Stomach (tissue), 9 donors: ENCODE measurements around the gene NR3C1. TPM values are rescaled to one million over a fixed set of nuclear protein-coding genes. Genes with fewer than 3 reads are reported as not detected.

Experiments
- DNase-seq, 2 donors: peaks; one replicate each; pipeline versions ENCODE4 v3.0.0 to v3.0.0-alpha.2; 2013 to 2019
- H3K27ac ChIP-seq, 5 donors: fragments of 200-600 bp in 4 of 5; sonication (generic) in 4 of 5; one replicate each; pipeline ENCODE4 v1.5.1; 2013 to 2019; ENCODE audit warnings: mild to moderate bottlenecking in 1 of 5, moderate library complexity in 1 of 5
- H3K27me3 ChIP-seq, 3 donors: fragments of 200-600 bp; sonication (generic); one replicate each; pipeline ENCODE4 v1.5.1; 2017 to 2019; ENCODE audit warnings: mixed run types in 1 of 3
- H3K36me3 ChIP-seq, 4 donors: fragments of 200-600 bp; sonication (generic); 1 replicate in 3 of 4; 2 replicates in 1 of 4; pipeline ENCODE4 v1.5.1; 2016 to 2019
- H3K4me1 ChIP-seq, 4 donors: fragments of 200-600 bp; sonication (generic); one replicate each; pipeline ENCODE4 v1.5.1; 2016 to 2019
- H3K4me3 ChIP-seq, 4 donors: fragments of 200-600 bp; sonication (generic) in 3 of 4; one replicate each; pipeline ENCODE4 v1.5.1; 2016 to 2019; ENCODE audit warnings: mild to moderate bottlenecking in 1 of 4
- H3K9me3 ChIP-seq, 4 donors: fragments of 200-600 bp; sonication (generic); one replicate each; pipeline ENCODE4 v1.5.1; 2016 to 2019
- CTCF ChIP-seq, 7 experiments: fragments of 450-650 bp in 4 of 7; fragments of 200-600 bp in 3 of 7; sonication (generic) in 3 of 7; IDR thresholded peaks; one replicate each; pipeline ENCODE4 v1.5.1; 2016 to 2019; ENCODE audit warnings: antibody characterized with exemption in 7 of 7, control low read depth in 2 of 7, mild to moderate bottlenecking in 1 of 7
- EP300 ChIP-seq: sonication (generic); formaldehyde crosslinking; IDR thresholded peaks from one replicate; pipeline ENCODE4 v1.6.1; 2017; ENCODE audit warnings: antibody characterized with exemption
- POLR2A ChIP-seq, 4 donors: fragments of 450-650 bp; IDR thresholded peaks; one replicate each; pipeline ENCODE4 v1.6.1; 2016; ENCODE audit warnings: antibody characterized with exemption in 4 of 4, control low read depth in 2 of 4, mild to moderate bottlenecking in 1 of 4, moderate library complexity in 1 of 4
- POLR2AphosphoS5 ChIP-seq, 3 donors: sonication (generic); formaldehyde crosslinking; IDR thresholded peaks; one replicate each; pipeline ENCODE4 v1.6.1; 2016; ENCODE audit warnings: antibody characterized with exemption in 3 of 3
- WGBS, 5 donors: extraction: QIAGEN DNeasy Blood & Tissue Kit in 3 of 5; methylation state at CpG; one replicate each; pipeline versions ENCODE4 v1.1.5 to v1.1.7; 2013 to 2018; 5-methylcytosine and 5-hydroxymethylcytosine counted together
- intact Hi-C: fragments of 100-400 bp; cut with DNase I; formaldehyde crosslinking; loops from one replicate; pipeline ENCODE4 v1.15.1; 2023; ENCODE audit warnings: low total_unique reads
- polyA plus RNA-seq, 3 donors: library from polyadenylated mRNA; stranded (reverse); fragments of 200-250 nt; gene quantifications; one replicate each; pipeline ENCODE4 v1.2.3, GENCODE V29; 2013
- total RNA-seq, 5 donors: library from RNA; depleted of rRNA; stranded (reverse); fragments of >200 nt; gene quantifications; one replicate each; pipeline versions ENCODE4 v1.1.0 to v1.2.3, GENCODE V29; 2014 to 2016
- donor health status: healthy with polysubstance abuse.
- donor health status: Bipolar disorder and iron deficiency.
- donor health status: healthy.

NR3C1 gene
- total and polyA plus RNA-seq, 8 donors: 6.4 to 82.8 (median 15.8) TPM

DNA sequence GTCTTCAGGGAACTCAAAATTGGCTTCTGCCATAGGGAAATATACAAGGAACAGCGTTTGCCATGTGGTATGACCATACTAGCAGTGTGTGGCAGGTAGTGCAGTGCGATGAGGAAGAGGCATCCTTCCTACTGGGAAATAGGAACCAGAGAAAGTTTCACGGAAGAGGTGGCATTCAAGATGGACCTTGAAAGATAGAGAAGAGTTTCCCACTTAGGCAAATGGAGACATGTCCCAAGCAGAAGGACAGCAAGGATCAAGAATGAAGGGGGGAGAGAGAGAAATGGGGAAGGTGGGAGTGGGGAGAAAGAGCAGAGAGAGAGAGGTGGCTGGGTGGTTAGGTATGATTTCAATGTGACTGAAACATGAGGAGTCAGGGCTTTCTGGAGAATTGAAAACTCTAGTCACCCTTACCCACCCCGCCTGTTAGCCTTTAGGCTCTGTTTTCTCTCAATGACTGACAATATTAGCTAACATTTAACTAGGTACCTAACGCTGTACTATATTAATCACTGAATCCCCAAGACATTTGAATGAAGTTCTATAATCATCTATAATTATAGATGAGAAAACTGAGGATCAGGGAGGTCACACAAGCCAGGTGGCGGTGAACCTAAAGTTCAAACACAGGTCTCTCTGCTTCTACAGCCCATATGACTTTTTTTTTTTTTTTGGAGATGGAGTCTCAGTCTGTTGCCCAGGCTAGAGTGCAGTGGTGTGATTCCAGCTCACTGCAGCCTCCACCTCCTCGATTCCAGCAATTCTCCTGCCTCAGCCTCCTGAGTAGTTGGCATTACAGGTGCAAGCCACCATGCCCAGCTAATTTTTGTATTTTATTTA, 171.3 kb downstream of the NR3C1 start:
- Histone ChIP-seq H3K4me3 (no peak overlapping the region), H3K27me3 (no peaks in the 10 kb centered on the region), H3K4me1 (peaks cover 0 to 15% (median 4%) of the 10 kb centered on the region in 4 donors), H3K27ac (no peak overlapping the region), H3K36me3 (no peaks in the 10 kb centered on the region), H3K9me3 (no peaks in the 10 kb centered on the region)
- 90 to 93% (median 92%) methylated on average over 7 of the region's 7 CpGs for WGBS, 5 donors
- TF ChIP-seq POLR2AphosphoS5 (IDR thresholded peaks at IDR 0.05) (no peak), CTCF (IDR thresholded peaks at IDR 0.05) (no peak), EP300 (no peak), POLR2A (IDR thresholded peaks at IDR 0.05) (no peak)
- DNase-seq: no peak
- intact Hi-C loops: no loop called here

- intact Hi-C loops: no loop called here
- no peak for DNase-seq
- peaks cover 0 to 15% (median 4%) of the 10 kb centered on the region in 4 donors for H3K4me1 ChIP-seq
- H3K9me3 ChIP-seq: no peaks in the 10 kb centered on the region
- no peak overlapping the region for H3K4me3 ChIP-seq
- no peak overlapping the region for H3K27ac ChIP-seq
- no peaks in the 10 kb centered on the region for H3K36me3 ChIP-seq
- WGBS, 5 donors: 64 to 82% (median 75%) methylated on average over 3 of the region's 3 CpGs
- TF ChIP-seq POLR2A (IDR thresholded peaks at IDR 0.05) (no peak), EP300 (no peak), CTCF (IDR thresholded peaks at IDR 0.05) (no peak), POLR2AphosphoS5 (IDR thresholded peaks at IDR 0.05) (no peak)
- no peaks in the 10 kb centered on the region for H3K27me3 ChIP-seq
Observed at GRCh38 chr5:143231416-143231815, 172.1 kb downstream of the NR3C1 start.

DNA sequence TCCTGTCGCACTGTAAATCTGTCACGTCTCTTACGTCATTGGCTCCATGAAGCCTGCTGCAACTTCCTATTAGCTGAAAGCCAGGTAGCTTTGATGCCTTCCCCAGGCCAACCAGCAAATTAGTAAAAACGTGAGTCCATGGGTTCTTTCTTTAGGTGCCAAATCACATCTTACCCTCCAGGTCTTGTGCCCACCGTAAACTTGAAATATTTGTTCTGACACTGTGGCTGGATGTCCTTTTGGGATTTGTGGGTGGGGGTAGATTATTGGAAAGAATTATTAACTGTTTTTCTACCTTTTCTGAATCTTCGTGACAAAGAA, 172.8 kb downstream of the NR3C1 start:
- DNase-seq: no peak
- TF ChIP-seq EP300: no peak
- TF ChIP-seq CTCF (IDR thresholded peaks at IDR 0.05): no peak
- no peak for TF ChIP-seq POLR2A (IDR thresholded peaks at IDR 0.05)
- no peak for TF ChIP-seq POLR2AphosphoS5 (IDR thresholded peaks at IDR 0.05)

GRCh38 chr5:143229896-143230675, 173.4 kb downstream of the NR3C1 start:
- peaks cover 0 to 15% (median 4%) of the 10 kb centered on the region in 4 donors for H3K4me1 ChIP-seq
- no peaks in the 10 kb centered on the region for H3K9me3 ChIP-seq
- no peaks in the 10 kb centered on the region for H3K36me3 ChIP-seq
- DNase-seq: peak in 1 of 2 donors; percentile 52
- no peak overlapping the region for H3K4me3 ChIP-seq
- H3K27ac ChIP-seq: peak overlapping the region in 1 of 5 donors; percentile 63
- H3K27me3 ChIP-seq: no peaks in the 10 kb centered on the region
- 65 to 74% (median 68%) methylated on average over 10 of the region's 10 CpGs for WGBS, 5 donors
- no peak for TF ChIP-seq CTCF (IDR thresholded peaks at IDR 0.05)
- no peak for TF ChIP-seq POLR2A (IDR thresholded peaks at IDR 0.05)
- no peak for TF ChIP-seq POLR2AphosphoS5 (IDR thresholded peaks at IDR 0.05)
- TF ChIP-seq EP300: no peak
- intact Hi-C loops: no loop called here

More for the DNA sequence above, 172.8 kb downstream of the NR3C1 start:
- H3K9me3 ChIP-seq: no peaks in the 10 kb centered on the region
- no peak overlapping the region for H3K27ac ChIP-seq
- no peaks in the 10 kb centered on the region for H3K36me3 ChIP-seq
- no peak overlapping the region for H3K4me3 ChIP-seq
- H3K4me1 ChIP-seq: peaks cover 0 to 15% (median 4%) of the 10 kb centered on the region in 4 donors
- H3K27me3 ChIP-seq: no peaks in the 10 kb centered on the region
- WGBS, 5 donors: 89 to 93% (median 92%) methylated on average over 6 of the region's 6 CpGs
- intact Hi-C loops: no loop called here
